ENCODE data around the gene PIP5K1C.
A peak's percentile ranks its signal among the peaks of the same experiment; 100 is the strongest.
"Not testable (repeated sequence)": the region's sequence is repeated elsewhere in the genome, so short reads cannot be mapped to it uniquely, and the experiment has no call there.

PIP5K1C gene

DNA sequence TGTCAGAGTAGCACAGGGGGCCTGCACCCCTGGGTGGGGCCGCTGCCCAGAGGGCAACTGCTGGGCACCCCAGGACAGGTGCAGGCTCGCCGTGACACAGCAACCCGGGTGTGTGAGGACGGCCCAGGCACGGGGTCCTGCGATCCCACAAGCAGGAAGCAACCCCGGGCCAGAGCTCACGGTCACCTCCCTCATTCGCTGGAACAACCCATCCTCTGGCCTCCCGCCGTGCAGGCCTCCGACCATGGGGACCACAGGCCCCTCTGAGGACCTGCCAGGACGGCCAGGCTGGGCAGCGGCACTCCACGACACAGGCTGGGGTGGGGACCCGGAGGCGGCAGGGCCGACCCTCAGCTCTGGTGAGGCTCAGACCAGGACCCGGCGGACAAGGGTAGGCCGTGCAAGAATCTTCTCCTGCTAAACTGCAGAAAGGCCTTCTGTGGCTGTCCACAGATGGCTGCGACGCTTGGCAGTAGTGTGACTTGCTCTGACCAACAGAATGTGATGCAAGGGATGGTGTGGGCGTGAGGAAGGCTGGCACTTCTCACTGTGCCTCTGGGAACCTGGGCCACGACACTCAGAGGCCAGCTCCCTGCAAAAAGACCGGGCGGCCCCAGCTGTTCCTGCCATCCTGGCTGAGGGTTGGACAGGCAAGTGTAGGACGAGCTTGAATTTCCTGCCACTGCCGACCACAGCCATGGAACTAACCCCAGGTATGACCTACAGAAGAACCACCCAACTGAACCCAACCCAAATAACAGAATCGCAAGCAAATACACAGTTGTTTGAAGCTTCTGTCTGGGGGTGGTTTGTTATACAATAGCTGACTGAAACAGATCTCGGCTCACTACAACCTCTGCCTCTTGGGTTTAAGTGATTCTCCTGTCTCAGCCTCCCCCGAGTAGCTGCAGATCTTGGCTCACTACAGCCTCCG is 26.5 kb downstream of the PIP5K1C start:
- no peak for DNase-seq

DNA sequence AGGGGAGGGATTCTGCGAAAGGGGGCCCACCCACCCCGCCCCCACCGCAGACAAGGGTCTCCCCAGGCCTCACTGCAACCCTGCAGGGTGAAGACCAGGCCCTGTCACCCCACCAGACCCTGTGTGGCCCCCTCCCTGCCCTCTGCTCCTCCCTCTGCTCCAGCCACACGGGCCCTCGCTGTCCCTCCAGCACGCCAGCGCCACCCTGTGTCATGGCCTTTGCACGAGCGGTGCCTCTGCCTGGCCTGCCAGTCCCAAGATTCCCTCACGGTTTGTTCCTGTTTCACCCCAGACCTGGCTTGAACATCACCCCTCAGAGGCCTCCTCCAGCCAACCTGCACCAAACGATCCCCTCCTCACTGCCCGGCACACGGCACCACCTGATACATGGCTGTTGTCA is 27.3 kb downstream of the PIP5K1C start:
- no peak for DNase-seq

DNA sequence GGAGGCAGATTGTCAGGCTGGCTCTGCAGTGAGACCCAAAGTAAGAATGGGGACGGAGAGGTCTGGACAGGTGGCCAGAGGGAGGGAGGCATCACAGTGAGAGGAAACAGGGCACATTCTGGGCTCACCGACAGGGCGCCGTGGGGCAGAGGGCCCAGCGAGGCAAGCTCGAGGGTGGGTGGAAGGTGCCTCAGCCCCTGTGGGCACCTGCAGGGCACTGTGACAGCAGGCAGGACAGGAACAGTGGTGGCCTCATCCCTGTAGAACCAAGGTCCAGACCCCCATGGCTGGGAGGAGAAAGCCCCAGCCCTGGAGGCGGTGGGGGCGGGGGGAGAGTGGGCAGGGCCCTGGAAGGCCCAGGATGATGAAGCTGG is 27.7 kb downstream of the PIP5K1C start:
- no peak for DNase-seq

DNA sequence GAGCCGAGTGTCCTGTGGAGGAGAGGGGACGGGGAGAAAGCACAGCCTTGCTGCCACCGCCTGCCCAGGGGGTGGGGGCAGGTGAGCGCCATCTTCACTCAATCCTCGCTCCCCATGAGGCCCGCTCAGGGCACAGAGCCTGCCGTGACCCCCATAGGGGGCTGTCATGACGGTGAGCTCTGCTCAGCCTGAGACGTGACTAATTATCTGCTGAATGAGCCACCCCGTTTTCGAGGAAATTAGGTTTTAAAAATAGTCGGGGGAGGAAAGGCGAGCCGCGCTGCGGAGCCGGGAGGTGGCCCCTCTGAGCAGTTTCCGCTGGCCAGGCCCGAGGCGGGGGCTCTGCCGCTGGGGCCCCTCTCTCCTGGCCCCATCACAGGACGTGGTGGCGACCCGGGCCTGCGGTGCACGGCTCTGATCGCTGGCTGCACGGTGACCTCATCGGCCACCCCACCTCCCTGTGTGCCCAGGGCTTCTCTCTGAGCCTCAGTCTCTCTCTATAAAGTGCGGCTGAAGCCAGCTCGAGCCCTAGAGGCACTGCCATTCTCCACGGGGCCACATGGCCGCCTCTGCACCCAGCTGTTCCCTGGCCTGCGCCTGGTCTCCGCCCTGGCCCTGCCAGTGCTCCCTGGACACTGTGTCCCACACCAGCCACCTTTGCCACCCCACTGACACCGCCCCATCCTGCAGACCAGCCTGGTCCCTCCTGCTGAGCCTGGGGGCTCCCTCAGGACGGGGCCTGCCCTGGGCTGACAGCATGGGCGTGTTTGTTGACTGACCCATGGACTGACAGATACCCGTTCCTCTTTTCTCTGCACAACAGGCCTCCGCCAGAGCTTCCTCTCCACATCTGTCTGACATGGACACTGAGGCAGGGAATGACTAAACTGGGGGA is 28.3 kb downstream of the PIP5K1C start:
- DNase-seq = no peak

DNA sequence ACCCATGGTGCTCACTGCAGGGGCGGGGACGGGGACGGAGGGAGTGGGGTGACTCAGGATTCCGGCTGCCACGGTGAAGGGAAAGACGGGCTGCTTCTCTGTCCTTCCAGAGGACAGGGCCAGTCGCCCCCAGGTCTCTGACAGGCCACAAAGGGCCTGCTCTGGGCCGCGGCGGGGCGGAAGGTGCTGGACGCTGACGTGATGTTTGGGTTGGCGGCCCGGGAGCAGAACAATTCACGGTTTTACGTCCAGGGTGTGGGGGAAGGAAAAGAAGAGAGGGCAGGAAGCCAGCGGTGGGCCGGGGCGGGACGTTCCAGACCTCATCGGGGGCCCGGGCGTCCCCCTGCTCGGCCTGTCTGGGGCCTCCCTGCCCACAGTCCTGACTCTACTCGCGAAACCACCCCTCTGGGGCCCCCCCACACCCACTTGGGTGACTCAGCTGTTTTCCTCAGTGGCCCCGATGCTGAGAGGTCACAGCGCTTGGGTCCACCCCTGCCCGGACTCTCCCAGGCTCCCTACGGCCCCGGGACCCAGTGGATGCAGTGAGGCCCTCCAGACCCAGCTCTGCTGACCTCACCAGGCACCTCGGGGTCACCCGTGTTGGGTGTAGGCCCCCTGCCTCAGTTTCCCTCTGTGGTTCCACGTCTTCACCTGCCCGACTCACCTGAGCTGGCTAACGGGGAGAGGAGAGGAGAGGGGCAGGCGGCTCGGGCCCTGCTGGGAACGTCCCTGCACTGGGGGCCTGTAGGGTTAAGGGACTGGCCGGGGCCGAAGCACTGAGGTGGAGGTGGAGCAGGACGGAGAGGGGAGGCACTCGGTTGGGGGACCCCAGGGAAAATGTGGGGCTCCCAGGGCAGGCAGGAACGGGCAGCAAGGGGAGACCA is 29.2 kb downstream of the PIP5K1C start:
- no peak for DNase-seq

DNA sequence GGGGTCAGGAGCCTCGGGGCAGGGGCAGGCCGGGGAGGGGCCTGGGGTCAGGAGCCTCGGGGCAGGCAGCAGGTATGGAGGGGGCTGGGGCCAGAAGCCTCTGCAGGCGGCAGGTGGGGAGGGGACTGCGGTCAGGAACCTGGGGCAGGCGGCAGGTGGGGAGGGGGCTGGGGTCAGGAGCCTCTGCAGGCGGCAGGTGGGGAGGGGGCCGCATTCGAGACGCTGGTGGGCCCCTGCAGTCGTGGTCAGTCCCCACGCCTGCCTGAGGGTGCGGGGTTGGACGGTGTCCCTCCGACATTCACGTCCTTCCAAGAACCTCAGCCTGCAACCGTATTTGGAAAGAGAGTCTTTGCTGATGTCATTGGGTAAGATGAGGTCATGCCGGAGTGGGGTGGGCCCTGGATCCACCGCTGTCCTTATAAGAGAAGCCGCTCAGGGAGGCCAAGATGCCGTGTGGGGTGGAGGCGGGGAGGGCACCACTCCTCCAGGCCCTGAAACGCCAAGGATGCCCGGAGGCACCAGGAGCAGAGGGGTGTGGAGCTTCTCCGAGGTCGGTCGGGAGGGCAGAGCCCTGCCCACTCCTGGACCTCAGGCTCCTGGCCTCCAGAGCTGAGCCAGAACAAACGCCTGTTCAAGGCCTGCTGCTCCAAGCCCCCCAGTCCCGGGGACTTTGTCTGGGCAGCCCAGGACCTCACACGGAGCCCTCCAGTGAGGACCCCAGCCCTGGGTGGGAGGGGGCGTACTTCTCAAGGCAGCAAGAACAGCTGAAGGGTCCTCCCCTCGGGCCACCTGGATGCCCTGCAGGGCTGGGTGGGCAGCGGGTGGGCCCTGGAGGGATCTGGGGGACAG is 30.1 kb downstream of the PIP5K1C start:
- no peak for DNase-seq

DNA sequence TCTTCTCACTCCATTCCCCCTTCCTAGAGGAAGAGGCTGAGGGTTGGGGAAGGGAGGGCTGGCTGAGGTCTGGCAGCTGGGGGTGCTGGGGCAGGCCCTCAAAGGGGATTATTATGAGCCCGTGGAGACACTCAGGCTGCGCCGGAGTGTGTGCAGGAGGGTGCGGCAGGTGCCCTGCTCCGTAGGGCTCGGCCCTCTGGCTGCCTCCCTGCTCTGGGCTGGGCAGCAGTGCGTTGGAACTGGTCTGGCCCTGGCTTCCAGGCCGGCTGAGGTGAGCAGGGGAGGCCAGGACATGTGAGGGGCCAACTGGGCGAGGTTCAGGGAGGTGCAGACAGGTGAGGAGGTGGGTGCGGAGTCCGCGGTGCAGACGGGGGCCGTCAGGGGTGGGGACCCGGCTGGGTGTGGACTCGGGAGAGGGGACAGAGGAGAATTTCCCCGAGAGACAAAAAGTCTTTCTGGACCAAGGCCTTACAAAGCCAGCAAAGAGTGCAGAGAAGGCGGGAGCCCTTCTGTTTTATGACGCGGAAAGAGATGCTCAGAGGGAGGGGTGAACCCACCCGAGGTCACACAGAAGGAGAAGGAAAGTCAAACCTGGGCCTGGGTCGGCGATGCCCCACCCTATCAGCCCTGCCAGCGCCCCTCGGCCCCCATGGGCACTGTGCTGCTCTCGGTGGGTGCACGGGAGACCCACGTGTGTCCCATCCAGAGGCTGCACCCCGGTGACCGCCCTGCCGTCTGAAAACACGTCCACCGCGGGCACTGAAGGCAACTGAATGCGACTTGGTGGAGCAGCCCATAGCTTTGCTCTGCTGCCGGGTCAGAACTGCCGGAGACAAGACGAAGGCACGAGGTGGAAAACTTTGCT is 31.0 kb downstream of the PIP5K1C start:
- no peak for DNase-seq

DNA sequence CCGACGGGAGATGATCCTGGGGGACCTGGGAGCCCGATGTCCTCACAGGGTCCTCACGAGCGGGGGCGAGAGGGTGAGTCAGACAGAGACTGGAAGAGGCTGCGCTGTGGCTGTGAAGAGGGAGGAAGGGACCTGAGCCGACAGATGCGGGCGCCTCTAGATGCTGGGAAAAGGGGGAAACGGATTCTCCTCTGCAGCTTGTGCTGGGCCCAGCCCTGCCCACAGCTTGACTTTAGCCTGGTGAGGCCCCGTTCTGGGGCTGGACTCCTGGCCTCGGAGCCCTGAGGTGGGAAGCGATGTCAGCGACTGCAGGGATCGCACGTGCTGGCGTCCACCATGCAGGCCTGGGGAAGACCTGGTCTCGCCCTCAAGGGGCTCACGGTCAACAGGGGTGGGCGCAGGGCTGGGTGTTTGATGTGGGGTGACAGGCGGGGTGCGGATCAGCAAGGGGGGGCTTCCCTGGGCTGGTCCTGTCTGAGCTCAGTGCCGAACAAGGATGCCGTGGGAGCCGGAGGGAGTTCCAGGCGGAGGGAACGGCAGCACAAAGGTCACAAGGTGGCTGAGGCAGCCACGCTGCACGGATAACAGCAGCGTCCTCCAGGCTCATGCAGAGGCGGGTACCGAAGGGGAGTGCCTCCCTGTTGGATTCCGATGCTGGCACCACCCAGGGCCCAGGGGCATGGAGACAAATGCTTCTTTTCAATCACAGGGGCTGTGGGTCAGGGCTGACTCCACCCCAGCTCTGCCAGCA is 31.8 kb downstream of the PIP5K1C start:
- no peak for DNase-seq

DNA sequence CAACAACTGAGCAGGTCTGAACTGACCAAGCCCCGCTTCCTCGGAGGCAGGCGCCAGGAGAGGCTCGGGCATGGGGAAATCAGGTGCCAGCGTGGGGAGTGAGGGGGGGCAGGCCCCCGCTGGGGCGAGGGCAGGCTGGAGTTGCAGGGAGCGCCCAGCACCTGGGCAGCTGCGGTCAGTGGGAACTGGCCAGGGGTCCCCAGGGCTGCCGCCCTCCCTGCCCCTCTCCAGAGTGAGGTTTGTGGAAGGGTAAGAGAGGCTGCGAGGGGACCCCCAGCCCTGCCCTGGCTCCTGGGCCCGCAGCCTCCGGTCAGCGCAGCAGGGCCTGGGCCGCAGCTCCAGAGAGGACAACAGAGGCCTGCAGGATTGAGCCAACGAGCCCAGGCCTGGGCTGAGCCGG is 32.5 kb downstream of the PIP5K1C start:
- DNase-seq = no peak

DNA sequence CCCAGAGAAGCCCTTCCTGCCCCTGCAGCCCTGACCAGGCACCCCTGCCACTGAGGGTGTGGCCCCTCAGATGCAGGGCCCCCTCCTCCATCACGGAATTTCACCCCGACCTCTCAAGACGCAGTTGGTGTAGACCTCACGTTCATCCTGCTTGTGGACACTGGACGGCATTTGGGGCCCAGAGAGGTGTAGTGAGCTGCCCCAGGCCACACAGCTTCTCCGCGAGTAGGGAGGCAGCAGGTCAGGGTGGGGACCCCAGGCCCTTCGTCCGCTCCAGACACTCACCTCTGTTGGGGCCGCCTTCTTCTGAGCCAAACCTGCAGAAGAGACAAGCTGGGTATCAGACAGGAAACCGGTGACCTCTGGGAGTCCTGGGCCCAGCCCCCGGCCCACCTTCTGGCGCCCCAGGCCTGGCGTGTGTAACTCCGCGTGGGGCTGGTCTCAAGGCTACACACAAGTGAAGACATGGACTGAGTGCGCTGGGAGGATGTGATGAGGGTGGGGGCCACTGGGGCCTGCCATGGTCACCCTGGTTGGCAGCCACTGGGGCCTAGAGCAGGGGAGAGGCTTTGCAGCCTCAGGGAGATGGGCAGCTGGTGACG is 33.1 kb downstream of the PIP5K1C start:
- DNase-seq = no peak

DNA sequence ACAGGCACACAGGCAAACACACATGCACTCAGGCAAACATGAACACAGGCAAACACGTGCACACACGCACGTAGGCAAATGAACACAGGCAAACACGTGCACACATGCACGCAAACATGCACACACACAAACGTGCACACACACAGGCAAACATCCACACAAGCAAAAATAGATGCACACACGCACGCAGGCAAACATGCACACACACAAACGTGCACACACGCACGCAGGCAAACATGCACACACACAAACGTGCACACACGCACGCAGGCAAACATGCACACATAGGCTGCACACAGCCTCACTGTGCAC is 33.8 kb downstream of the PIP5K1C start:
- not testable (repeated sequence) for DNase-seq

DNA sequence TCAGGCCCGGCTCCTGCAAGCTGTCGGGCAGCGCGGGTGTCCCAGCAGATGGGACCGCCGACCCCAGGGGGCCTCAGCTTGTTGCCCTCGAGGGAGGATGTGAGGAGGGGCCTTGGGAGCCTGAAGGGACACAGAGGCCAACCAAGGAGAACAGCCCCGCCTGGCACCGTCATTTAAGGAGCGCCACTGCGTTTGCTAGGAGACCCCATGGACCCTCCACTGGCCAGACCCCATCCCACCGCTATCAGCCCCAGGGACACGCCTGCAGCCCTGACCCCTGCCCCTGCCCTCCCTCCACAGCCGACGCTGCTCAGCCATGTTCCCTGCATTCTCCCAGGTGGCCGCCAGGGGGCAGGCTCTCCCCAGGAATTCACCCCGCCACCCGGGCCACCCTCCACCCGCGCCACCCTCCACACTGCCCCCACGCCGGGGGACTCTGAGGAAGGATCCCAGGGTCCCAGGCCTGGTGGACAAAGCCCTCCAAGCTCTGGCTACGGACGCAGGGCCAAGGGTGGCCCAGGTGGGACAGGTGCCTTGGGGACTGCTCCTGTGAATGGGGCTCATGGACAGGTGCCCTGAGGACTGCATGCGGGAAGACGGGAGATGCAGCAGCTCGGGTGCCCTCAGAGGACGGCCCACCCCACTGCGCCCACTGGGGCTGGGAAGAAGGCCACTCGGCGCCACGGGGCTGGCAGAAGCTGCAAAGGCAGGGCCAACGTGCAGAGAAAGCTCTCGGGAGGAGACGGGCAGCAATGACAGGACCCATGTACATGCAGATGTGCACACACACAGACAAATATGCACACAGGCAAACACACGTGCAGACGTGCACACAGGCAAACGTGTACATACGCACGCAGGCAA is 34.4 kb downstream of the PIP5K1C start:
- peak; percentile 63 for DNase-seq

DNA sequence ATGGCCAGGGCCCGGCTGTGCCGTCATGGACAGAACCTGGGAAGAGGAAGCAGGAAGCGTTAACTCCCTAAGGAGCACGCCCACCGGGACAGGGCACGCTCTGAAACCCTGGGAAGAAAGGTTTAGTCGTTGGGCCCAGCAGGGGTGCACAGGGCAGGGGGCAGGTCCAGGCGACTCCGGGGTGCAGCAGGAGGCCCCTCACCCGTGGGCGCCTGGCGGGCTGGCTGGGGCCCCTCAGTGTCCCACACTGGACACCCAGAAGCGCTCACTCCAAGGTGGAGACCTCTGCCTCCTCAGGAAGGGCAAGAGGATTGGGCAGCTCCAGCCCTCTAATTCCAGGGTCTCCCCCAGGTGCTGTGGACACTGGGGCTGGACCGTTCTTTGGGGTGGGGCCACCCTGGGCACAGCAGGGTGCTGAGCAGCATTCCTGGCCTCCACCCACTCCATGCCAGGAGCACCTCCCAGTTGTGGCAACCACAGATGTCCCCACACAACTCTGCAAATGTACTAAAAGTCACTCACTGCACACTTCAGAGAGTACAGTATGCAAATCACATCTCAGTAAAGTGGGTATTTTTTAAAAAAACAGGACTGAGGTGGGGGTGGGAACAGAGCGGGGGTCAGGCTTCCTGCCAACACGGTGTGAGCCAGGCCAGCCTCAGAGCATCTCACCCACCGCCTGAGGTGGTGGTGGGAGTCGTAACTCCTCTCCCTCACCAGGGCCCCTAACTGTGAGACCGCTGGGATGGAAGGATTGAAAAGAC is 35.2 kb downstream of the PIP5K1C start:
- no peak for DNase-seq

DNA sequence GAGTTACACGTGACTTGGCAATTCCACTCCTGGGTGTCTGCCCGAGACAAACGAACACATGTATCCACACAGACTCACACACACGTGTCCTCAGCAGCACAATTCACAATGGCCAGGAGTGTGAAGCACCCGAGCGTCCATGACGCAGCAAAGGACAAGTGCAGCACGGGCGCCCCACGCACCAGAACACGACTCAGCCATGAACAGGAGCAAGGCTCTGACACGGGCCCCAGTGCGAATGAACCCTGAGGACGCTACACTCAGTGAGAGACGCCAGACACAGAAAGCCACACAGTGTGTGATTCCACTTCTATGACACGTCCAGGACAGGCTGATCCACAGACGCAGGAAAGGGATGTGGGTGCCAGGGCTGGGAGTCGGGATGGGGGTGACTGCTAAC is 36.4 kb downstream of the PIP5K1C start:
- DNase-seq = no peak

DNA sequence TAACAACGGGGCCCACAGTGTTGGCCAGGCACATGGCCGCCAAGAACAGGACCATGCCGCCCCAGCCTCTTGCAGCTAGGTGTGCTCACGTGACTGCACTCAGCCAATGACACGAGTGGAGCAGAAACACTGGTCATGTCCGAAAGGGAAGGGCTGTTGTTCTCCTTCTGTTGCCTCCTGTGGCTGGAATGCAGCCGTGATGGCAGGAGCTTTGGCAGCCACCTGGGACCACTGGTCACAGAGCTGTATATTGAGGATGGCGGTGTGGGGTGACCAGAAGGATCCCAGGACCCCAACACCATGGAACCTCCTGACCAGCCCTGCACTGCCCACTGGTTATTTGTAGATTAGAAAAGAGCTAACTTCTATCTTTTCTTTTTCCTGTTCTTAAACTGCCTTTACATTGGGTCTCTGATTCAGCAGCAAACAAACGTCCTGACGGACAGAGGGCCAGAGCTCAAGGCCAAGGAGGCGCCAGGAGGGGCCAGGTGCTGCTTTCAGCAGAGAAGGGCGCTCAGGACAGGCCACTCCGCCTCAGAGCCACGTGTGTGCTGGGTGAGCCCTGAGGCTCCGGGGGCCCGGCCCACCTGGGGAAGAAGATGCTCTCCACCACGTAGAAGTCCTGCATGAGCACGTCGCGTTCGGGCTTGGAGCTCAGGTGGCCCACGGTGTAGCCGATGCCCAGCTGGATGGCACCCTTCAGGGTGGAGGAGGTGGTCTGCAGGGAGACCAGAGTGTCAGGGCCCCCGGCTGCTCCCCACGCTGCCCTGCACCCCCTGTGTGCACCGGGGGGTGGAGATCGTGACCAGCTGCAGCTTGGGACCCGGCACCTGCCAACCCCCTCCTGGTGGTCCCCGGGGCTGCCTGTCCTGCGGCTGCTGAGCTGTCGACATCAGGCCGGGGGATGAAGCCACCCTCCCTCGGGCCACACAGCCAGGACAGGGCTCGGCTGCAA is 38.7 kb downstream of the PIP5K1C start:
- no peak for DNase-seq

DNA sequence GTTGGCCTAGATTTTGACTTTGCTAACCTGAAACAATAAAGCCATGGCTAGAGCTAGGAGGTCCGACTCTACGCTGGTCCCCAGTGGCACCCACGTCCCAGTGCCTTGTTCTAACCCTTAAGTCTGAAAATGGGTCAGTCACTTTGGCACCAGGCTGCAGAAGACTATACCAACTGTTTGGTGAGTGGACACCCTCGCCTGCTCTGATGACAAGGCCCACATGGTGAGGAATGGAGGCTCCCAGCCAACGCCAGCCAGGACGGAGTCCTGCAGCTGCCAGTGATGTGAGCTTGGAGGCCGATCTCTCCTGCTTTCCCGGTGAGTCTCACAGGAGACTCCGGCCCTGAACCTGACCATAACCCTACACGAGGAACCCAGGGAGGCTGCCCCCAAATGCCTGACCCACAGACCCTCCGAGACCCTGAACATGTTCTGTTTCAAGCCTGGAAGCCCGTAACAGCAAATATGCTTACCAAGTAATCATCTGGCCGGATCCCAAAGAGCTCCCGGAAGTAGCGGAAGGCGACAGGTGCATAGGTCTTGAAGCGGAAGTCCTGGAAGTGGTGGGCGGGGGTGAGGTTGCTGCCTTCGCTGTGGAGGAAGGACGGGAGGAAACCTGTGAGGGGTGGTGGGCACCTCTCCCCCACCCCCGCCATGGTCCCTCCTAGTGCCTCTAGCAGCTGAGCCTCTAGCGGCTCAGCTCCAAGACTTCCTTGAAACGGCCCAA is 39.6 kb downstream of the PIP5K1C start:
- no peak for DNase-seq

Measured in activated effector memory CD4-positive, alpha-beta T cell treated with Interleukin-2 at 50 U/mL for 16 hours (primary cell).